Keratinocyte (primary cell): ENCODE data around the gene ALPK1. TPM values are rescaled to one million over a fixed set of nuclear protein-coding genes. Genes with fewer than 3 reads are reported as not detected.

ENCODE experiments used
- DNase-seq: peaks from one replicate; pipeline ENCODE4 v3.0.0-alpha.2; 2011; ENCODE audit warnings: low read depth, missing footprints, low spot score
- FAIRE-seq: peaks from 2 replicates; lab custom pipeline; 2011; peaks lifted over from hg19 to GRCh38; lab: Jason Lieb, UNC
- H2AFZ ChIP-seq: 2 replicates; pipeline ENCODE4 v1.6.0; 2012; ENCODE audit warnings: low read length, control low read depth, inconsistent platforms; ENCODE audit not compliant: control insufficient read depth
- H3K27ac ChIP-seq: 2 replicates; pipeline ENCODE4 v1.5.1; 2011; ENCODE audit warnings: low read length; ENCODE audit not compliant: control insufficient read depth, insufficient read depth
- H3K27me3 ChIP-seq: 3 replicates; pipeline ENCODE4 v1.6.0; 2011; ENCODE audit warnings: low read length; ENCODE audit not compliant: control insufficient read depth, insufficient read depth; ENCODE audit errors: extremely low read depth
- H3K36me3 ChIP-seq, 2 experiments: 2 replicates in 1 of 2; 3 replicates in 1 of 2; pipeline ENCODE4 v1.5.1; 2011; ENCODE audit warnings: low read length in 2 of 2, mild to moderate bottlenecking in 1 of 2; ENCODE audit not compliant: control insufficient read depth in 2 of 2, insufficient read depth in 2 of 2; ENCODE audit errors: extremely low read depth in 1 of 2
- H3K4me1 ChIP-seq: 3 replicates; pipeline ENCODE4 v1.5.1; 2011; ENCODE audit warnings: low read length; ENCODE audit not compliant: control insufficient read depth, insufficient read depth; ENCODE audit errors: extremely low read depth
- H3K4me2 ChIP-seq: 3 replicates; pipeline ENCODE4 v1.6.0; 2011; ENCODE audit warnings: low read depth, low read length; ENCODE audit not compliant: control insufficient read depth, insufficient read depth; ENCODE audit errors: extremely low read depth
- H3K4me3 ChIP-seq, 3 experiments: fragments of 200-600 bp in 1 of 3; sonication (generic) in 1 of 3; 2 replicates in 2 of 3; 3 replicates in 1 of 3; pipeline ENCODE4 v1.5.1; 2011 to 2016; ENCODE audit warnings: low read length in 3 of 3, mild to moderate bottlenecking in 3 of 3, control low read depth in 2 of 3, inconsistent platforms in 1 of 3, low read depth in 1 of 3, mixed read lengths in 1 of 3, mixed run types in 1 of 3, moderate library complexity in 1 of 3; ENCODE audit not compliant: control insufficient read depth in 2 of 3, insufficient read depth in 2 of 3; ENCODE audit errors: extremely low read depth in 1 of 3
- H3K79me2 ChIP-seq: 2 replicates; pipeline ENCODE4 v1.6.0; 2012; ENCODE audit warnings: low read length; ENCODE audit not compliant: control insufficient read depth, insufficient read depth
- H3K9ac ChIP-seq: 3 replicates; pipeline ENCODE4 v1.6.0; 2011; ENCODE audit warnings: low read length; ENCODE audit not compliant: control insufficient read depth, insufficient read depth; ENCODE audit errors: extremely low read depth
- H3K9me1 ChIP-seq: 3 replicates; pipeline ENCODE4 v1.6.0; 2011; ENCODE audit warnings: low read length; ENCODE audit not compliant: control insufficient read depth, insufficient read depth; ENCODE audit errors: extremely low read depth
- H3K9me3 ChIP-seq: 2 replicates; pipeline ENCODE4 v1.5.1; 2012; ENCODE audit warnings: low read depth, low read length; ENCODE audit not compliant: control insufficient read depth
- H4K20me1 ChIP-seq: 3 replicates; pipeline ENCODE4 v1.6.0; 2011; ENCODE audit warnings: low read length; ENCODE audit not compliant: control insufficient read depth, insufficient read depth; ENCODE audit errors: extremely low read depth
- EZH2 ChIP-seq: IDR thresholded peaks from one replicate; pipeline ENCODE4 v1.6.1; 2012; ENCODE audit warnings: inconsistent platforms, mild to moderate bottlenecking, low read length, moderate library complexity
- dilution Hi-C: fragments of 300-500 bp; cut with MboI; formaldehyde crosslinking; loops from one replicate; pipeline ENCODE4 v1.7.0; 2020; ENCODE audit warnings: low sequenced_read_pairs; ENCODE audit not compliant: extremely low pct_ligation_motif_present
- polyA plus RNA-seq, 5 experiments: library from polyadenylated mRNA; depleted of rRNA in 3 of 5; stranded (reverse) in 3 of 5; stranded (forward) in 1 of 5; unstranded in 1 of 5; fragments of >200 nt; gene quantifications; 1 replicate in 1 of 5; 2 replicates in 3 of 5; 3 replicates in 1 of 5; pipeline versions ENCODE4 v1.2.1 to v1.2.3, GENCODE V29; 2011 to 2012; ENCODE audit warnings: missing spikeins in 2 of 5, low read depth in 1 of 5, low replicate concordance in 1 of 5
- TF ChIP-seq, protein P1 (sequence below), 3 experiments: IDR thresholded peaks in 1 of 3; conservative IDR thresholded peaks in 1 of 3; optimal IDR thresholded peaks in 1 of 3; 2 replicates in 2 of 3; 3 replicates in 1 of 3; pipeline versions ENCODE3 to v1.5.1; 2011; ENCODE audit warnings: low read length in 3 of 3, mild to moderate bottlenecking in 3 of 3, moderate library complexity in 2 of 3, control low read depth in 1 of 3, inconsistent platforms in 1 of 3; ENCODE audit not compliant: insufficient read depth in 2 of 3; ENCODE audit errors: extremely low read depth in 1 of 3

The ALPK1 gene
- polyA plus RNA-seq, 1 donor (not counting 4 experiments of a cell fraction or from before 2014, with no cell fraction given): 5.5 TPM

- H2AFZ ChIP-seq: no peak overlapping the region
- TF ChIP-seq, protein P1, sequence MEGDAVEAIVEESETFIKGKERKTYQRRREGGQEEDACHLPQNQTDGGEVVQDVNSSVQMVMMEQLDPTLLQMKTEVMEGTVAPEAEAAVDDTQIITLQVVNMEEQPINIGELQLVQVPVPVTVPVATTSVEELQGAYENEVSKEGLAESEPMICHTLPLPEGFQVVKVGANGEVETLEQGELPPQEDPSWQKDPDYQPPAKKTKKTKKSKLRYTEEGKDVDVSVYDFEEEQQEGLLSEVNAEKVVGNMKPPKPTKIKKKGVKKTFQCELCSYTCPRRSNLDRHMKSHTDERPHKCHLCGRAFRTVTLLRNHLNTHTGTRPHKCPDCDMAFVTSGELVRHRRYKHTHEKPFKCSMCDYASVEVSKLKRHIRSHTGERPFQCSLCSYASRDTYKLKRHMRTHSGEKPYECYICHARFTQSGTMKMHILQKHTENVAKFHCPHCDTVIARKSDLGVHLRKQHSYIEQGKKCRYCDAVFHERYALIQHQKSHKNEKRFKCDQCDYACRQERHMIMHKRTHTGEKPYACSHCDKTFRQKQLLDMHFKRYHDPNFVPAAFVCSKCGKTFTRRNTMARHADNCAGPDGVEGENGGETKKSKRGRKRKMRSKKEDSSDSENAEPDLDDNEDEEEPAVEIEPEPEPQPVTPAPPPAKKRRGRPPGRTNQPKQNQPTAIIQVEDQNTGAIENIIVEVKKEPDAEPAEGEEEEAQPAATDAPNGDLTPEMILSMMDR (optimal IDR thresholded peaks at IDR 0.05 in 1 of 3, IDR thresholded peaks at IDR 0.05 in 1 of 3, conservative IDR thresholded peaks at IDR 0.05 in 1 of 3; ENCODE audit: extremely low read depth in 1 of 3, insufficient read depth in 2 of 3, low read length in 3 of 3): no peak
- no peak for TF ChIP-seq EZH2
- H3K4me1 ChIP-seq: no peaks in the 10 kb centered on the region
- no peaks in the 10 kb centered on the region for H4K20me1 ChIP-seq
- no peaks in the 10 kb centered on the region for H3K27me3 ChIP-seq
- no peak for FAIRE-seq
- H3K36me3 ChIP-seq: no peaks in the 10 kb centered on the region
- no peak overlapping the region for H3K27ac ChIP-seq
- H3K9me3 ChIP-seq: no peaks in the 10 kb centered on the region
- H3K9ac ChIP-seq: no peak overlapping the region
- no peak overlapping the region for H3K4me2 ChIP-seq
- no peak overlapping the region for H3K4me3 ChIP-seq
- dilution Hi-C loops: no loop called here
- no peaks in the 10 kb centered on the region for H3K9me1 ChIP-seq
- H3K79me2 ChIP-seq: no peaks in the 10 kb centered on the region
- DNase-seq: no peak
Measured at GRCh38 chr4:112422644-112423043, 125.5 kb downstream of the ALPK1 start.

- dilution Hi-C loops: no loop called here
- Histone ChIP-seq H3K9ac (no peak overlapping the region), H2AFZ (no peak overlapping the region), H3K27me3 (no peaks in the 10 kb centered on the region), H3K4me2 (no peak overlapping the region), H3K27ac (no peak overlapping the region), H3K4me3 (no peak overlapping the region), H3K9me3 (no peaks in the 10 kb centered on the region), H3K9me1 (no peaks in the 10 kb centered on the region), H3K79me2 (no peaks in the 10 kb centered on the region), H3K4me1 (no peaks in the 10 kb centered on the region), H3K36me3 (no peaks in the 10 kb centered on the region), H4K20me1 (no peaks in the 10 kb centered on the region)
- TF ChIP-seq, protein P1 (optimal IDR thresholded peaks at IDR 0.05 in 1 of 3, IDR thresholded peaks at IDR 0.05 in 1 of 3, conservative IDR thresholded peaks at IDR 0.05 in 1 of 3; ENCODE audit: extremely low read depth in 1 of 3, insufficient read depth in 2 of 3, low read length in 3 of 3): no peak
- no peak for TF ChIP-seq EZH2
- FAIRE-seq: no peak
- DNase-seq: no peak
Measured at GRCh38 chr4:112423591-112423990, 126.4 kb downstream of the ALPK1 start.
